K562 (cell line): ENCODE data around the gene ABHD14A.

ENCODE experiments used
- CTCF ChIP-seq, 3 experiments: IDR thresholded peaks in 2 of 3; conservative IDR thresholded peaks in 1 of 3; 2 replicates each; pipeline ENCODE4 v1.5.1; 2011 to 2012; ENCODE audit warnings: low read length in 3 of 3, mild to moderate bottlenecking in 3 of 3, control low read depth in 2 of 3, improper control_type of control experiment in 1 of 3, inconsistent platforms in 1 of 3, low read depth in 1 of 3, mixed read lengths in 1 of 3, moderate library complexity in 1 of 3; ENCODE audit not compliant: insufficient read depth in 2 of 3
- EZH2 ChIP-seq: IDR thresholded peaks from 2 replicates; pipeline ENCODE4 v1.6.1; 2012; ENCODE audit warnings: low read depth, mild to moderate bottlenecking, inconsistent platforms, low read length, borderline replicate concordance
- HSF4 ChIP-seq: fragments of 250-450 bp; sonication (Bioruptor Pico); IDR thresholded peaks from 2 replicates; pipeline ENCODE4 v2.1.2; 2022; ENCODE audit warnings: mild to moderate bottlenecking, moderate library complexity, borderline replicate concordance
- ZSCAN32 ChIP-seq: fragments of 450-650 bp; formaldehyde crosslinking; IDR thresholded peaks from 2 replicates; pipeline ENCODE4 v1.4.0; 2020; ENCODE audit warnings: mild to moderate bottlenecking, moderate library complexity

GRCh38 chr3:51995346-51996163 lies 20.7 kb downstream of the ABHD14A start, which contains the start of gene RPL29:
- TF ChIP-seq CTCF (IDR thresholded peaks at IDR 0.05 in 2 of 3, conservative IDR thresholded peaks at IDR 0.05 in 1 of 3; ENCODE audit: insufficient read depth in 2 of 3, low read depth in 1 of 3, low read length in 3 of 3) (no peak), ZSCAN32 (CRISPR knock-in tag) (no peak), EZH2 (no peak), HSF4 (CRISPR knock-in tag) (no peak)
